WI38 (cell line): ENCODE measurements around the gene NISCH.

ENCODE experiments used
- H3K4me3 ChIP-seq: 2 replicates; pipeline ENCODE4 v1.5.1; 2011; ENCODE audit warnings: low read depth, mild to moderate bottlenecking, control low read depth, low read length
- TF ChIP-seq, protein P1 (sequence below): IDR thresholded peaks from 2 replicates; pipeline ENCODE4 v1.5.1; 2012; ENCODE audit warnings: low read depth, mild to moderate bottlenecking, control low read depth, low read length

The NISCH gene

DNA sequence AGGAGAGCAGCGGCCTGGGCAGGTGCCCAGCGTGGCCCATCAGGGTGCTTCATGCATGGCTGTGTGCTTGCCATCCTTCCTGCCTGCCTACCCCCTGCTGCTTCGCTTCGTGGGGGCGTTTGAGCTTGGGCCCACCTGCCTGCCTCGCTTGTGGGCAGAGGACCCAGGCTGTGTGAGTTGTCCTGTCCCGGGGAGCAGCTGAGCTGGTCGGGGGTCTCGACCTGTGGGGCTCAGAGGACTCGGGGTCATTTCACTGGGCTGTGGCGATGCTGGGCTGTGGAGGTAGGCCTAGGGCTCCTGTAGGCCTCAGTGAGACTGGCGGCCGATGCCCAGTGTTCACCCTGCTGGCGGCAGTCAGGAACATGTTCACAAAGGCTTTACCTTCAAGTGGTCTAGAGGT lies 27.7 kb downstream of the NISCH start:
- H3K4me3 ChIP-seq, result no peak overlapping the region
- TF ChIP-seq, protein P1, sequence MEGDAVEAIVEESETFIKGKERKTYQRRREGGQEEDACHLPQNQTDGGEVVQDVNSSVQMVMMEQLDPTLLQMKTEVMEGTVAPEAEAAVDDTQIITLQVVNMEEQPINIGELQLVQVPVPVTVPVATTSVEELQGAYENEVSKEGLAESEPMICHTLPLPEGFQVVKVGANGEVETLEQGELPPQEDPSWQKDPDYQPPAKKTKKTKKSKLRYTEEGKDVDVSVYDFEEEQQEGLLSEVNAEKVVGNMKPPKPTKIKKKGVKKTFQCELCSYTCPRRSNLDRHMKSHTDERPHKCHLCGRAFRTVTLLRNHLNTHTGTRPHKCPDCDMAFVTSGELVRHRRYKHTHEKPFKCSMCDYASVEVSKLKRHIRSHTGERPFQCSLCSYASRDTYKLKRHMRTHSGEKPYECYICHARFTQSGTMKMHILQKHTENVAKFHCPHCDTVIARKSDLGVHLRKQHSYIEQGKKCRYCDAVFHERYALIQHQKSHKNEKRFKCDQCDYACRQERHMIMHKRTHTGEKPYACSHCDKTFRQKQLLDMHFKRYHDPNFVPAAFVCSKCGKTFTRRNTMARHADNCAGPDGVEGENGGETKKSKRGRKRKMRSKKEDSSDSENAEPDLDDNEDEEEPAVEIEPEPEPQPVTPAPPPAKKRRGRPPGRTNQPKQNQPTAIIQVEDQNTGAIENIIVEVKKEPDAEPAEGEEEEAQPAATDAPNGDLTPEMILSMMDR, result no peak

DNA sequence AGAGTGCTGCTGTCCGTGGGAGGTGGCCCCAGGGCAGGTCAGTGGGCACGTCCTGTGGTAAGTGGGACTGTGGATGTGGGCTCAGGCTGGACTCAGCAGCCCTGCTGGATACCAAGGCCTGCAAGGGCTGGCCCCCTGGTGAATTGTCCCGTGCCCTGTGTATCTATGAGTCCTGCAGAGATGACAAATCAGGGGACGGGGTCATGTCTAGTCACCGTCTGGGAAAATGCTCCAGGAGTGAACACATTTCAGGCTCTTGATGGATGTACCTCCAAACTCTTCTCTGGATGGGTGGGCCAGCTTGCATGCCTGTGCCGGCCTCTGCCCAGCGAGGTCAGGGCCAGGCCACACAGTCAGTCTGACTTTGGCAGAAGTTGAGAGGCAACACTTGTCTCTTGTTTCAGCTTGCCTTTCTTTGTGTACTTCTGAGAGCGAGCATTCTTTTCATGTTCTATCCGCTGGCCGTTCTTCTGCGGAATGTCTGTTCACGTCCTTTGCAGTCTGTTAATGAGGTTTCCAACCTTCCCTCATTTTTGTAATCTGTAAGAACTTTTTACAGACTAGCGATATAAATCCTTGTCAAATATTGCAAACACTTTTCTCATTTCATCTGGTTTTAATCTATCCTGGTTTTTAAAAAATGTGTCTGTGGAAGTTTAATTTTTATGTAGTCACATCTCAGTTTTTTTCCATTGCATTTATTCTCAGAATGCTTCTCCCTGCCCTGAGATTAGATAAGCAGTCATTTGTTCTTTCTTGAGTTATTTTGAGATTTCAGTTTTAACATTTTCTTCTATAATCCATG lies 28.4 kb downstream of the NISCH start:
- TF ChIP-seq, protein P1, result no peak

DNA sequence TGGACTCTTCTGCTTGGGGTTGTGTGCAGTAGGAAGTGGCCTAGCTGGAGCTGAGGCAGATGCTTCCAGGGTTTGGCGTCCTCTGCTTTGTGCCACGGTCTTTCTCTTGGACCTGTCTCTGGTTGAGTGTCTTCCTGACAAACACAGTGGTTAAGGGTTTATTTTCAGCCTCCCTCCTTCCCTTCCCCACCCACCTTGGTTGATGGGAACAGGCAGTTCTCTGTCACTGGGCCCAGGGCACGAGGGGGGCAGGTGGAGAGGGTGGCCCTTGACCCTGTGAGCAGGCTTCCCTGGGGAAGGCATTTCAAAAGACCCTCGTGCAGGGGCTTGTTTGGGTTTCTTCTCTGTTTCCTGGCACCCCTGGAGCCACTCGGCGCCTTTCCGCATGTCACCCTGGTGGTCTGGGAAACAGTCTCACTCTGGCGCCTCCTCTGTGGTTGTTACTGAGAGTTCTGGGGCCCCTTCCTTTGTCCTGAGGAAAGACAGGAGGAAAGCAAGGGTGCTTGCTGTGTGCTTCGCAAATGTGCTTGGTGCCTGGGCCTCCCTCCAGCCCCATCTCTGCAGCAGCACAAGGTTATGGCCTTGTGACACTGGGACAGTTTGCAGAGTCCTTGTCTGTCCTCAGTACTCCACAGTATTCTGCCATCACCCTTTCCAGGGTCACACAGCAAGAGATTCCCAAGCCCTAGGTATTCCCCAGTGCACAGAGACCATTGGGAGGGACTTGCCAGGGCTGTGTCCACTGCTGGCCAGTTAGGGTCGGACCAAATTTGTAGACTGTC lies 29.5 kb downstream of the NISCH start:
- no peak overlapping the region for H3K4me3 ChIP-seq
- TF ChIP-seq, protein P1, result no peak

More for the DNA sequence above, 28.4 kb downstream of the NISCH start:
- no peak overlapping the region for H3K4me3 ChIP-seq

DNA sequence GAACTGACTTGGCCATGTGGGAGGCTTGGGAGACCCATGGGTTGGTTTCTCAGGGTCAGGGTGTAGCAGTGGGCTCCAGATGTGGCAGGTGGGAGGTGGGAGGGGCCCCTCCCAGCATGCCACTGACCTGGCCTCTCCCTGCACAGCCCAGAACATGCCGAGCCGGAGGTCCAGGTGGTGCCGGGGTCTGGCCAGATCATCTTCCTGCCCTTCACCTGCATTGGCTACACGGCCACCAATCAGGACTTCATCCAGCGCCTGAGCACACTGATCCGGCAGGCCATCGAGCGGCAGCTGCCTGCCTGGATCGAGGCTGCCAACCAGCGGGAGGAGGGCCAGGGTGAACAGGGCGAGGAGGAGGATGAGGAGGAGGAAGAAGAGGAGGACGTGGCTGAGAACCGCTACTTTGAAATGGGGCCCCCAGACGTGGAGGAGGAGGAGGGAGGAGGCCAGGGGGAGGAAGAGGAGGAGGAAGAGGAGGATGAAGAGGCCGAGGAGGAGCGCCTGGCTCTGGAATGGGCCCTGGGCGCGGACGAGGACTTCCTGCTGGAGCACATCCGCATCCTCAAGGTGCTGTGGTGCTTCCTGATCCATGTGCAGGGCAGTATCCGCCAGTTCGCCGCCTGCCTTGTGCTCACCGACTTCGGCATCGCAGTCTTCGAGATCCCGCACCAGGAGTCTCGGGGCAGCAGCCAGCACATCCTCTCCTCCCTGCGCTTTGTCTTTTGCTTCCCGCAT lies 31.8 kb downstream of the NISCH start:
- TF ChIP-seq, protein P1, result no peak
- no peak overlapping the region for H3K4me3 ChIP-seq

GRCh38 chr3:52487788-52488691 lies 32.6 kb downstream of the NISCH start:
- TF ChIP-seq, protein P1, result no peak
- H3K4me3 ChIP-seq, result no peak overlapping the region

- H3K4me3 ChIP-seq, result no peak overlapping the region
- TF ChIP-seq, protein P1, result no peak
These were observed 33.3 kb downstream of the NISCH start for GRCh38 chr3:52488746-52489145.
